NCI-H526 treated with DMSO at 0.1 percent for 48 hours (cell line): Measurements from ENCODE around the gene GBP1.
"Not testable (repeated sequence)": the region's sequence is repeated elsewhere in the genome, so short reads cannot be mapped to it uniquely, and the experiment has no call there.

Experiments
- DNase-seq: peaks from one replicate; lab custom pipeline; 2025; lab: John Stamatoyannopoulos, UW

Gene GBP1

DNA sequence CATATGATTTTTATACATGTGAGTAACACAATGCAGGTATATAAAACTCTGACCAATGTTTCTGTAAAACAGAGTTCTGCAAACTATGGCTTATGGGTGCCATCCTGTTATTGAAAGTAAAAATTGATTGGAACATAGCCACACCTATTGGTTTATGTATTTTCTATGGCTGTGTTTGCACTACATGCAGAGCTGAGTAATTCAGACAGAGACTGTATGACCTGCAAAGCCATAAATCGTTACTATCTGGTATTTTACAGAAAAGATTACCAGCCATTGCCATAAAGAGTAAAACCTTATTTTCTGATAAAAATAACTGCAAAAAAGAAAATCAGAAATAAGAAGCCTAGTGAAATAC is 13.1 kb downstream of the GBP1 start:
- DNase-seq: no peak

DNA sequence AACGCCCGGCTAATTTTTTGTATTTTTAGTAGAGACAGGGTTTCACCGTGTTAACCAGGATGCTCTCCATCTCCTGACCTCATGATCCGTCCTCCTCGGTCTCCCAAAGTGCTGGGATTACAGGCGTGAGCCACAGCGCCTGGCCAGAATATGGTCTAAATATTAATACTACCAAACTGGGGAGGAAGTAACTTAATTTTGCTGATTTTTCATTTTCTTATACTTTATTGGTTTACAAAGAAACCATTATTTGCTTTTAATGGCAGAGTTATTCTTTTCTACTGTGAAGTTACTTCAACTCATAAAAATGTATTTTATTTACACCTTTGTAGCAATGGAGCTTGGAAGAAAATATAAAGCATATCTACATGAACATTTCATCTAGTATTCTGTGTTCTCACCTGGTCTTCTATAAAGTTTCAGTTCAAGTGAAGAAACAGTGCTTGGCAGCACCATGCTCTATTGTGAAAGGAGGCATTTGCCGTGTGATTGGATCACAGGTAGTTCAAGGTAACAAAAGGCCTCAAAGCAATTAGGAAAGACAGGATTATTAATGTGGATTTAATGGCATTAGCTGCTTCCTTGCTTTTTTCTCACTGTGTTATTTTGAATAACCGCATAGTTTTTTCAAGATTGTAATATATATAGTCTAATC is 13.6 kb downstream of the GBP1 start:
- DNase-seq: no peak

DNA sequence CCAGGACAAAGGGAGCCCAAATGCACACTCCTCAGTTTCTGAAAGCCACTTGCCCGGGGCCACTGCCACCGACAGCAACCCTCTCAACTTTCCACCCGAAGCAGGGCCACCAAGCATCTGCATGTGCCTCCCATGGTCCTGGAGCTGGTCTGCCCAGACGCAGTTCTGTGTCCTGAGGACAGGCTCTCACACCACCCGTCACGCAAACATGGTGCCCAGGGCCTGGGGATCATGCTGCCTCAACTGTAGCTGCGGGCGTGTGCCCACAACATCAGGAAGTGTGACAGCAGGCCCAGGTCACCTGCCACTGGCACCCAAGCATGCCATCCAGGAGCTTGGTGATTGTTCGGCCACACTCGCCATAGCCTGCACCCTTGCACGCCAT is 14.4 kb downstream of the GBP1 start:
- DNase-seq: no peak

DNA sequence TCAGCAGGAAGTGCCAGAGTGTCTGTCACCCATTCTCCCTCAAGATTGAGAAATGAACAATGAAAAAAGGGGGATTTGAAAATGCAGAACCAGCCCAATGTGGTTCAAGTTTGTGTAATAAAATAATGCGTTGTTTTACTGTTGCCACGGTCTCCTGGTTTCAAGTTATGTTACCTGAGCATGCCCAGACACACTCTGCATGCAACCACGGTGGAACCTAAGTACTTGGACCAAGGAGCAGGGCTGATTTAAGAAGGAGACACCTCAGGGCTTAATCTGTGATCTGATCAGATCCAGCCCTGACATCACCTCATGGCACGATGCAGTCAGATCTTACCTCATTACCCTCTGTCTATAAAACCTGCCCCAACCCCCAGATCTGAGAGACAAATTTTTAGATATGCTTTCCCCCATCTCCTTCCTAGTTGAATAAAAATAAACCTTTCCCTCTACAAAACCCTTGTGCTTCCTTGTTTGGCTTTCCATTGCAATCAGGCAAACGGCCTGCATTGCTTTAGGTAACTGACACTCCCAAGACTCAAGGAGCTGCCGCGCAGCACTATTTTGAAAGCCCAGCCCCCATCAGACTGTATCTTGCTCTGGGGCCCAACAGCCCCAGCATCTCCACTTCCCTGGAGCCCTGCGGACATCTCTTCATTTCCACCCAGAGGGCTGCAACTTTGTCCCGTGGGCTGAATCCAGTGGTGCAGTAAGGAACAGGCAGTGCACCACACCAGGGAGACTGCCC is 14.9 kb downstream of the GBP1 start:
- DNase-seq: not testable (repeated sequence)

DNA sequence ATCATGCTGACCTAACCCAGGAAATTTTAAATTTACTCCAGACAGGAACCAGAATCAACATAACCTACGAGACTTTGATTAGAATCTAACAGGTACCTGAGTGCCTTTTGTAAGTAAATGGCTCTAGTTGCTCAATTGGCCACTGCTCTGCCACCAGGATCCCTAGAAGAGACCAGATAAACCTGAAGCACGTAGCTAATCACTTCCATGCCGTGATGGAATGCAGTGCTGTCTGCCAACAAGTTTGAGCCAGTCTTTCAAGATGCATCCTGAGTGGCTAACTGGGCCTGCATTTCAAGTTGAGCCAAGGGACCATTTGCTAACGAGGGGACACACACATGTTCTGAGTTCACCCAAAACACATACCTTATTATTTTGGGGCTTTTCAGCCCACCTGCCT is 15.8 kb downstream of the GBP1 start:
- DNase-seq: not testable (repeated sequence)

DNA sequence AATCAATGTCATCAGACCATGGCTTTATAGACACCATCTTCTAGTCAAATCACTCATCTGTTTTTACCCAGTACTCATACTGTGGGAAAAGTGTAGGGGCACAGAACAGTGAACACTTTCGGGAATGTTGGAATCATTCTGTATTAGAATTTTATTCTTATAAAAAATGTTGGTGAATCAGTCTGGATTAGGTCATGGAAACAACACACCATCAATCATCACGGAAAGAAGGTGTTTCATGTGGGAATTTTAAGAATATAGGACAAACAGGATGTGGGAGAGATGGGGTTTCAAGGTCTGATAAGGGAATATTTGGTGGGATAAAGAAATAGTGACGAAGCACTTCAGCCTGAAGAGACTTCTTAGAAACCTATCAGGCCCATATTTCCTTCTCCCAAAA is 17.3 kb downstream of the GBP1 start:
- DNase-seq: no peak

DNA sequence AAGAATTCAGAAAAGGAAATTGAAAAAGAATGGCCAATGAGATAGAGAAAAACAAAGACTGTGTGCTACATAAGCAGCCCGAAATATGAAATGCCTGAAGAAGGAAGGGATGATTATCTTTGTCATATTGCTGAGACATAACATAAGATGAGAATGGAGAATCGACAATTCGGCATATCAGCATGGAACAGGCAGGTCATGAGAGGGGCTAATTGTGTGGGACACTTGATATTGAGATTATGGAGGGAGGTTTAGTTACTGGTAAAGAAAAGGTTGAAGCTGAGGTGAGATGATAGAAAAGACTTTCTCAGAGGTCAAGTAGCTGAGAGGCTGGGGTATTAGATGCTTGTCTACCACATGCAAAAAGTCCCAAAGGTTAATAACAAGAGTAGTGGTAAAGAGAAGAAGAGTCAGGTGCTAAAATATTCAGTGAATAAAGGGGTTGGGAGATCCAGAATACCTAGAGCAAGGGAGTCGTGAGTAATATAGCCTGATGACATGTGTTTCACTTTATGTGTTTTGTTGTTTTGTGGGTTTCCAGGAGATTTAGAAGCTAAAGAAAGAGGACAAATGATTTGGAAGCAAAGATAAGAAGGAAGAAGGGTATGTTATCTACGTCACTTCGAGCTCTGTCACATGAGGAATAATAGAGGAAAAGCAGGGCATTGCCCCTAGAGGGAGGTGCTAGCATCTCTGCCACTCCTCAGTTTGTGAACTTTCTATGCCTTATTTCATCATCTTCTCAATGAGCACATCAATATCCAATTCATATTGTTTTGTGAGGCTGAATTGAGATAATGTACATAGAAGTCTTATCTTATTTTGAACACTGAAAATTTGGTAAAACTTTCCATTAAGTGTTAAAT is 18.5 kb downstream of the GBP1 start:
- DNase-seq: not testable (repeated sequence)

DNA sequence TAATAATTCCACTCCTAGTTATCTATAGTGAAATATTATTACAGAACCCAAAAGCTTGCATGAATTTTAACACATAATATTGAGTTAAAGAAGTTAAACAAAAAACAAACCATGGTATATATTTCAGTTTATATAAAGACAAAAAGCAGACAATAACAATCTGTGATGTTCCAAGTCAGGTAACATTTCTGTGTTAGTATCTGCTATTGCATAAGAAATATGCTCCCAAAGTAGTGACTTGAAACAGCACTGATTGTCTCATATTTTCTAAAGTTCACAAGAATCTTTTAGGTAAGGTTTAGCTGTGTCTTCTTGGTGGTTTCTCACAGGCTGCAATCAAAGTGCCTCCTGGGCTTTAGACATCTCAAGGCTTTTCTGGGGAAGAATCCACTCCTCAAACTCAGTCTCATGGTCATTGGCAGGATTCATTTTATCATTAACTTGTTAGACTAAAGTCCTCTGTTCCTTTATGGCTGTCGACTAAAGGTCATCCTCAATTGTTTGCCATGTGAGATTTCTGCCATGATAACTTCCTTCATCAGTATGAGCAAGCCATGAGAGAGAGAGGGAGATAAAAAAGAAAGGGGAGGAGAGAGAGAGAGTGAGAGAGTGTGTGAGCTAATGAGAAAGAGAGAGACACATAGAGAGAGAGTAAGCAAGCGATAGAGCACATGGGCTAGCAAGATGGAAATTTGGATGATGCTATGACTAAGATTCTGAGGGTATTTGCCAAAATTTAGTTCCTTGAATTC is 19.9 kb downstream of the GBP1 start:
- DNase-seq: no peak

DNA sequence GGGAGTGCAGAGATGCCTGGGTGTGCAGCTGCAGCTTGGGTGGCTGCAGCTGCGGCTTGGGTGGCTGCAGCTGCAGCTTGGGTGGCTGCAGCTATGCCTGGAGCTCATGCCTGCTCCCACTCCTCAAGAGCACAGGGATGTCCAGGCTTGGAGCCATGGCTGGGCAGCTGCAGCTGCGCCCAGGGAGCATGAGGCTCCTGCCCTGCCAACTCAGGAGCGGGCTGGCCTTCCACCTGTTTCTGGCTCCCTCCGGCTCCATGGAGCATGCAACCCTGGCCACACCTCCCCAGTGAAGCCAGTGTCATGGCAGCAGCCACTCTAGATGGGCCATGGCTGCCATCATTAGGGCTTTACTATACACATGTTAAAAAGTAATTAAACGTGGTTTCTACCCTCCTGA is 21.1 kb downstream of the GBP1 start:
- DNase-seq: no peak

DNA sequence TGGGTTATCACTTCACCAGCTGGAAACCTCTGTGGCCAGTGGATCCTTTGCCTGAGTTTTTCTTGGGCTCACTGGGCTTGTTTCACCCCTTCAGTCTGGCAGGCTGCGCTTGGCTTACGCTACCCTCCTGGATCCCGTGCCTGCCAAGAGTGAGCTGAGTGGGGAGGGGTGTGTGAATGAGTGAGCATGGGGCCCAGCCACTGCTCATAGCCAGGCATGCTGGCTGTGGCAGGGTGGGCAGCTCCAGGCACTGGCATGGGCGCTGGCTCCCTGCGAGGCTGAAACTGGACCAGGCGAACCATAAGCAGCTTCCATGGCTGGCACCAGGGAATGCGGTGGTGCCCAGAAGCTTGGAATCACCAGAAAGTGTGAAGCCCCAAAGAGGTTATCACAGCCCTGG is 22.5 kb downstream of the GBP1 start:
- DNase-seq: no peak

DNA sequence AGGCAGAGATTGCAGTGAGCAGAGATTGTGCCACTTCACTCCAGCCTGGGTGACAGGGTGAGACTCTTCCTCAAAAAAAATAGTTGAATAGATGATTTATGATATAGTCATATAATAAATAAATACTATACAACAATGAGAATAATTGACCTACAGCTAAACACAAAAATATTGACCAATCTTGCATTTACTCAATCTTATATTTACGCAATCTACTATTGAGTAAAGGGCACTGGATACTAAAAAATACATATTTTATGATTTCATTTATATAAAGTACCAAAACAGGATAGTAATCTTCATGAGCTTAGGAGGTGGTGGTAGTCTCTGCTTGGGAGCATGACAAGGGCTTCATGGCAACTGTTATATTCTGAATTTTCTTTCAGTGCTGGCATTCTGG is 23.3 kb downstream of the GBP1 start:
- DNase-seq: no peak

DNA sequence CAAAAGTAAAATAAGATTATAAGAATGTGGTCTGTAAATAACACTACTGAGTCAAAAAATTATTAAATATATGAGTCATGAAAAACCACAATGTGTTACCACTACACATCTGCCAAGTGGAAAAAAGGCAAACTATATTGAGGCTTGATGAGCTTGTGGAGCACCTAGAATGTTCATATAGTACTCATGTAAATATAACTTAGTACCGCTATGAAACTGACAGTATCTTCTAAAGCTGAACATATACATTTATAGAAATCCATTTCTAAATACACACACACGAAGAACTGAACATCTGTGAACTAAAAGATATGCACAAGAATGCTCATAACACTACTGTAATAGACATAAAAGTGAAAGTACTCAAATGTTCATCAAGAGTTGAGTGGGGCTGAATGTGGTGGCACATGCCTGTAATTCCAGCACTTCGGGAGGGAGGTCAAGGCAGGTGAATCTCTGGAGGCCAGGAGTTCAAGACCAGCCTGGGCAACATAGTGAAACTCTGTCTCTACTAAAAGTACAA is 23.8 kb downstream of the GBP1 start:
- no peak for DNase-seq

DNA sequence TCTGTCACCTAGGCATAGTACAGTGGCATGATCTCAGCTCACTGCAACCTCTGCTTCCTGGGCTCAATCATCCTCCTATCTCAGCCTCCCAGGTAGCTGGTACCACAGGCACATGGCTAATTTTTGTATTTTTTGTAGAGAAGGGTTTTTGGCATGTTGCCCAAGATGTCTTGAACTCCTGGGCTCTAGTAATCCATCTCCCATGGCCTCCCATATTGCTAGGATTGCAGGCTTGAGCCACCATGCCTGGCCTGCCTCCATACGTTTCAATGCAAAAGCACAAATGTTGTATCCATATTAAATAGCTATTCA is 24.7 kb downstream of the GBP1 start:
- no peak for DNase-seq

DNA sequence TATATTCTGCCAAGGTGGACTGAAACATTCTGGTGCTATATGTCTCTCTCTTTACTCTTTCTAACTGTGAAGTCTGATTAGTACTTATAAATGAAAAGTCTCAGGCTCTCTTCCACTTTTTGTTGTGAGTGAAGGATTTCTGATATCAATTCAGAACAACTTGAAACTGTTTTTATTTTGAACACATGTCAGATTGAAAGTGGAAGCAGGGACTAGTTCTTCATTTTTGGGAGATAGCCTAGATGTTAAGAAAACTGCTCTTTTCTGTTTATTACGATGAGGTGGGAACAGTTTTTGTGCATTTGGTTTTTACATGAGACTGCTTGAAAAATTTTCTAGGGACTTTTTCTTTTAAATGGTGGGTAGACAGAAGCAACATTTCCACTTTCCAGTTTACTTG is 27.8 kb downstream of the GBP1 start:
- DNase-seq: no peak

DNA sequence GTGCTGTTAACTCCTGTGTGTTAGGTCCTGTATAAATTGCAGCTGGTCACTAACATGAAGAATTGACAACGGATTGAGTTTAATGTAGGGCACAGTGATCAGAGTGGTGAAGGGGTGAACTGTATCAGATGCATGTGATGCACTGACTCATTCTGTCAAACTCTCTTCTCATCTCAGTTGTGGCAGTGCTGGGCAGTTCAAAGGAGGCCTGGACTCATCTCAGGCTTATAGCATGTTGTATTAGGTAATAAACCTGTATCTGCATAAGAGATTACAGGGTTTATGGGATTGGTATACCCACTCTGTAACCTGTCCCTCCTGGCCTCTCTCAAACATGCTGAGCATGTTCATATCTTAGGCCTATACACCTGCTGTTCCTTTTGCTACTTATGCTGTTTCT is 29.9 kb downstream of the GBP1 start:
- no peak for DNase-seq

DNA sequence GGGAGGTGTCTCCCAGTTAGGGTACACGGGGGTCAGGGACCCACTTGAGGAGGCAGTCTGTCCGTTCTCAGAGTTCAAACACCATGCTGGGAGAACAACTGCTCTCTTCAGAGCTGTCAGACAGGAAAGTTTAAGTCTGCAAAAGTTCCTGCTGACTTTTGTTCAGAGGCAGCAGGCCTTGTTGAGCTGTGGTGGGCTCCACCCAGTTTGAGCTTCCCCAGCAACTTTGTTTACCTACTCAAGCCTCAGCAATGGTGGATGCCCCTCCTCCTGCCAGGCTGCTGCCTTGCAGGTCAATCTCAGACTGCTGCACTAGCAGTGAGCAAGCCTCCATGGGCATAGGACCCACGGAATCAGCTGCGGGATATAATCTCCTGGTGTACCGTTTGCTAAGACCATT is 31.0 kb downstream of the GBP1 start:
- not testable (repeated sequence) for DNase-seq

DNA sequence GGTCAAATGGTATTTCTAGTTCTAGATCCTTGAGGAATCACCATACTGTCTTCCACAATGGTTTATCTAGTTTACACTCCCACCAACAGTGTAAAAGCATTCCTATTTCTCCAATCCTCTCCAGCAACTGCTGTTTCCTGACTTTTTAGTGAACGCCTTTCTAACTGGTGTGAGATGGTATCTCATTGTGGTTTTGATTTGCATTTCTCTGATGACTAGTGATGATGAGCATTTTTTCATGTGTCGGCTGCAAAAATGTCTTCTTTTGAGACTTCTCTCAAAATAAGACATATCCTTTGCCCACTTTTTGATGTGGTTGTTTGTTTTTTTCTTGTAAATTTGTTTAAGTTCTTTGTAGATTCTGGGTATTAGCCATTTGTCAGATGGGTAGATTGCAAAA is 36.0 kb downstream of the GBP1 start:
- DNase-seq: peak; percentile 9

DNA sequence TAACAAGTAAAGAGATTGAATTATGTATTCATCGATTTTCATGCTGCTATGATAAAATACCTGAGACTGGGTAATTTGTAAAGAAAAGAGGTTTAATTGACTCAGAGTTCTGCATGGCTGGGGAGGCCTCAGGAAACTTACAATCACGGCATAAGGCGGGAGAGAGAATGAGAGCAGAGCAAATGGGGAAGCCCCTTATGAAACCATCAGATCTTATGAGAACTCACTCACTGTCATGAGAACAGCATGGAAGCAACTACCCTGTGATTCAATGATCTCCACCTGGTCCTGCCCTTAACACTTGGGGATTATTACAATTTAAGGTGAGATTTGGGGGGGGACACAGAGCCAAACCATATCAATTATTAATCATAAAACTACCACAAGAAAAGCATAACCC is 39.1 kb downstream of the GBP1 start:
- no peak for DNase-seq

DNA sequence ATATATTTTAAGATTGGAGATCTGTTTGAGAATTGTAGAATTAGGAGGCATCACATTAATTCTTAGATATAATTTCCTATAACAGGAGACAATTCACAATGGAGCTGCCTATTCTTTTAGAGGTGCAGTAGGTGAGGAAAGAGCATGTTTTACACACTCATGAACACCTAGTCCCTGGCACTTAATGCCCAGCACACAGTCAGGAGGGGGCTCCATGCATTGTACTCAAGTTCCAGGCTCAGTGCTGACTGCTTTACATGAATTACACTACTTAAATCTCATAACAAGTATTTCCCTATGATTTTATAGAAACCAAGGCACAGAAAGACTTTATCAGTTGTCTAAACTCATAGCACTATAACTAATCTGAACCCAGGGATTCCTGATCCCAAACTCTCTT is 42.0 kb downstream of the GBP1 start:
- DNase-seq: no peak

DNA sequence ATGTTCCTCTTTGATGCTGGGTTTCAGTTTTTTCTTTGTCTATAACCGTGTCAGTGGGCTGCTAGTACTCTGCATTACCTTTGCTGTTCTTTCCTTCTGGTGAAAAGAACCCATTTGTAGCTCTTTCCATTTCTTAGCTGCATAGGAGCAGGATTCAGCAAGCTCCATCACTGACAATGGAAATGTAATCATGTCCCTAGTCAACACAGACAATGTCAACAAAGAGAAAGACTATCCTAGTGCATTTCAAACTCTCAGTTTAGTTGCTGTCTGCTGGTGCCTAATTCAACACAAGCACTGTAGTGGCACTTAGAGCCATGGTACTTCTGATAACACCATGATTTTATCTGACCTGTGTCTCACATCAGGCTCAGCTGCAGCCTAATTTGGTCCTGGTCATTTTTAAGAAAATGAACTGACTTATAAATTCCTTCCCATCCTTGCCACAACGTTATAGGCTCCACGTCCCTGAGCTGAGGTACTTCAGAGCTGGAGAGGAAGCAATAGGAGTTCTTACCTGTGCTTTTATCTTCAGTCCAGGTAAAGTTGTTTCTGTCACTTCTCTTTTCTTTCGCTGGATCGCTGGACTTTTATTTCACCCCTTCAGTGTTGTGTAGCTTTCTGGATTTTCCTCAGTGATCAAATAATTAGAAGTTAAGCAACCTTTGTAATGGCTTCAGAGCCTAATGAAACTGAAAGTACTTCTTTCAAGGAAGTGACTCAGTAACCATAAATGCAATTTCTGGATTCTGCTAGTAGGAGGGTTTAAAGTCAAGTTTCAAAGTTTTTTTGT is 42.6 kb downstream of the GBP1 start, which contains the start of gene GBP3:
GBP3 (minus strand) TSS at position 700 of the 793 bp plus-strand sequence. CDS start 2,145 bp downstream, outside the sequence.
- DNase-seq: no peak

DNA sequence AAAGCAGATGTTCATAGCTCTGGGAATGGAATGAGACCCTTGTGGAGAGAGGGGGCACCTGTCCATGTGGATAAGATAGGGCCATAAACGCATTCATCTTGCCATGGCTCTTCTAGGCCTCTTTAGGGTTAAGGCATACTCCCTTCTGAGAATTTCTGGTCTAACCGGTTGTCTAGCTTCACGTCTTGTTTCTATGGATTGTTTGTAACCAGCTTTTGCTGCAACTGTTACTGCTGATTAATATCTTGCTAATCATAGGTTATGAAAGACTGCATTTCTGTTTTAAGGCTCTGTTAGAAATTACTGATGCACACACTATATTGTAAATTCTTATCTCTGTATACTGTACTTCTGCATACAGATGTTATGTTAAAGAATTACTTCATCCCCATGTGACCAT is 46.7 kb downstream of the GBP1 start:
- DNase-seq: not testable (repeated sequence)
